GM21381 (cell line): ENCODE results near the gene SHFL.

ENCODE experiments used
- ATAC-seq: cut with Tn5 transposase; IDR thresholded peaks from one replicate; pipeline ENCODE4 v1.9.1; 2021; ENCODE audit warnings: mild to moderate bottlenecking, moderate library complexity; ENCODE audit not compliant: unreplicated experiment

Gene SHFL

GRCh38 chr19:10087296-10088061 is 1.4 kb downstream of the SHFL start:
- no peak for ATAC-seq

- no peak for ATAC-seq
Measured at GRCh38 chr19:10088949-10089554, 2.9 kb downstream of the SHFL start.

GRCh38 chr19:10089801-10090375 is 3.8 kb downstream of the SHFL start:
- no peak for ATAC-seq

DNA sequence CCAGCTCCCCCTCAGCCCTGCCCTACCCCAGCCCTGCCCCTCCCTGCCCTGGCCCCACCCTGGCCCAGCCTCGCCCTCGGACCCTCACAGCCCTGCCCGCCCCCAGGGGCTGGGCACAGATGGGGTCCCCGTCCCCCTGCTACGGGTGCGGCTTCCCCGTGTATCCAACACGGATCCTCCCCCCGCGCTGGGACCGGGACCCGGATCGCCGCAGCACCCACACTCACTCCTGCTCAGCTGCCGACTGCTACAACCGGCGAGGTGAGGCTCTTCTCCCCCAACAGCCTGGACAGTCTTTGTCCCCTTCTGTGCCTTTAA is 5.2 kb downstream of the SHFL start:
- no peak for ATAC-seq

- no peak for ATAC-seq
Measured at GRCh38 chr19:10091895-10092641, 6.0 kb downstream of the SHFL start.

DNA sequence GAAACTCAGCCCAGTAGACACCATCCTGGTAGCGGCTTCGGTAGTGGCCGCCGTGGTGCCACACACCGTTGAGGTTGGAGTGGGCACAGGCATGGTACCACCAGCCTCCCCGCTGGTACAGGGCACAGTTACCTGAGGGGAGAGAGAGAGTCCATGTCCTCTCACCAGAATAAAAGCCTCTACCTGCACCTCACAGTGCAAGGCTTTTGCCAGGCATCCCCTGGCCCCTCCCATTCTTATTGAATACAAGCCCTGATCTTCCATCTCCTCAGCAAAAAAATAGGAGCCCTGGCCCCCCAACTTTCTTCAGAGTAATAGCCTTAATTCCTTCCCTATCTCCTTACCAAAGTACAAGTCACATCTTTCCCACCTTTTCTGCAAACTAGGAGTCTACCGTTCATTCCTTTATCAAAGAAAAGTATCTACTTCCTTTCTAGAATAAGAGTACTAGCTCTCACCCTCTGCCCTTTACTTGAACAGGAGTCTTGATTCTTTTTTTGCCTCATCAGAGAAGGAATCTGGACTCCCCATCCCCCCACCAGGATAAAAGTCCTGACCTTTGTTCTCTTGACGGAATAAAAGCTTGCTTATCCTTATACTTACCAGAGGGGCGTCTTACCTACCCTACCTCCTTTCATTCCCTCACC is 6.7 kb downstream of the SHFL start:
- no peak for ATAC-seq

DNA sequence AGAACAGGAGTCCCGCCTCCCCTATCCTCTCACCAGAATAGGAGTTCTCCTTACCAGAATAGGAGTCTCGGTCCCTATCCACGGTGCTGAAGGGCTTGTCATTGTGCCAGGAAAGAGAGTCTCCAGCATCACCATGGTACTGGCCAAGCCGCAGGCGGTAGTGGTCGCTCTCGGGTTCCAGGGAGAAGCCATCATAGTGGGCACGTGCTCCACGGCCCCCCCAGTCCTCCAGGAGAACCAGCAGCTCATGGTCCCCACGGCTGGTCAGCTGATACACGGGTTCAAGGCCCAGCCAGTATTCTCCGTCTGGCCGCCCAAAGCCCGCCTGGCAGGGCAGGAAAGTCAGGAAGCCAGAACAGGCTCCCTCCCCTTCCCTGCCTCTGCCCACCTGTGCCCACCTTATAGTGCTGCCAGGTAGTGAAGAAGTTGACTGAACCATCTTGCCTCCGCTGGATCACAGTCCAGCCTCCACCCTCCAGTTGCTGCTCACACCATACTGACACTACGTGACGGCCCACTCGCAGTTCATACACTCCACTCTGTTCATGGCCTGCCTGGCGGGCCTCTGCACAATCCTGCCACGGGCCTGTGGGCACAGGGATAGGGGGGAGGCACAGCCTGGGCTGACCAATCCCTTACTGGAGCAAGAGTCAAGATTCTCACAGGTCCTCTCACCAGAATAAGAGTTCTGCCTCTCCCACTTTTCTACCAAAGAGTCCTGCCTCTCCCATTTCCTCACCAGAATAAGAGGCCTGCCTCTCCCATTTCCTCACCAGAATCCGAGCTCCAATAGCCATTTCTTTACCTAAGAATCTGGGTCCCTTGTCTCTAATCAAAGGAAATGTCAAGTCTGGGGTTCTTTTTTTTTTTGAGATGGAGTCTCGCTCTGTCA is 7.4 kb downstream of the SHFL start:
- ATAC-seq, result no peak

DNA sequence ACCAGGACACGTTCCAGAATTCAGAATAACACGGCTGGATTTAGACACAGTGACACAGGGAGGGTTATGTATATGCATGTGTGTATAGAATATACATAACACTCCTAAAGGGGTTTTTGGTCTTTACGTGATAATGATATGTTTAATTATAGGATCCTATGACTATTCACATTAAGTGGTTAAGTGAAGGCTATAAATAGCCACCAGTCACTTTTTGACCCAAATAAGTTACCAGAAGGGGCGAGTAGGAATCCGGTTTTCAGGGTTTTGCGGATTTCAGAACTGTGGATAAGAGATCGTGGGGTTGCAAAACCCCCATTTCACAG is 9.5 kb downstream of the SHFL start:
- ATAC-seq, result no peak

DNA sequence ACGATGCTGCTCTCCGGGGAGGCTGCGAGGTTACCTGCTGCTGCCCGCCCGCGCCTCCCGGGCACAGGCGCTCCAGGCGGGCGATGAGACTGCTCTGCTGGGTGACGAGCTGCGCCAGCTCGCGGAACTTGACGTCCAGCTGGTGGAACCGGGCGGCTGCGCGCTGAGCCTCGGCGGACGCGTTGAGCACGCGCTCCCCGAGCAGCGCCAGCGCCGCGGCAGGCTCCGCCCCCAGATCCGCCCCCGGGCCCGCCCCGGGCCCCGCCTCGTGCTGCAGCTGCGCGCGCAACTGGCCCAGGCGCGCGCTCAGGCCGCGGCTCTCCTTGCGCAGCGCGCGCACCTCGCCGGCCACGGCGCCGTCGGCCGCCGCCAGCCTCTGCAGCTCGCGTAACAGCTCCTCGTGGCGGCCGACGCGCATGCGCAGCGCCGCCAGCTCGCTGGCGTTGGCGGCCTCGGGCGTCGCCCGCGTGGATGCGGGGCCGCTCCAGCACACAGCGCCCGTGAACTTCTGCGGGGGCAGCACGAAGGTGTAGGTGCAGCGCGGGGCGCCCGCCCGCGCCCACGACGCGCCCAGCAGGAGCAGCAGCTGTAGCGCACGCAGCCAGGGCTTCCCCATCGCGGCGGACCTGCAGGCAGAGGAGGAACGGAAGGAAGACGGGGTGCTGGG is 10.0 kb downstream of the SHFL start:
- peak; percentile 78 for ATAC-seq

GRCh38 chr19:10096615-10096963 is 10.5 kb downstream of the SHFL start:
- no peak for ATAC-seq

- no peak for ATAC-seq
Measured at GRCh38 chr19:10100163-10100785, 14.2 kb downstream of the SHFL start.

DNA sequence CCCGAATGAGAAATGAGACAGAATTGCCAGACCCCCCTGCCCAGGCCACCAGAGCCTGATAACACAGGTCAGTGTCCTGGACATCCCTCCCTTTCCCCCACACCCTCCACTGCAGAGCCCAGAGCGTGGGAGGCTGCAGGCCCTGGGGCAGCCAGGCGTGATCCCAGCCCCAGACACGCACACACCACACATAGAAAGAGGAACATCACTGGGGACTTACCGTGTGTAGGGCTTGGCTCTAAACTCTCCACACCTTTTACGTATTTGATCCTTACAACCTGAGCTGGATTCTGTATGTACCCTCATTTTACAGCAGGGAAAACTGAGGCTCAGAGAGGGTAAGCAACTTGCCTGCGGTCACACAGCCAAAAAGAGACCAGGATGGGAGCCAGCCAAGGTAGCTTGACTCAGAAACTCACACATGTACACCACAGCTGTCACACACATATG is 16.7 kb downstream of the SHFL start:
- peak; percentile 28 for ATAC-seq

DNA sequence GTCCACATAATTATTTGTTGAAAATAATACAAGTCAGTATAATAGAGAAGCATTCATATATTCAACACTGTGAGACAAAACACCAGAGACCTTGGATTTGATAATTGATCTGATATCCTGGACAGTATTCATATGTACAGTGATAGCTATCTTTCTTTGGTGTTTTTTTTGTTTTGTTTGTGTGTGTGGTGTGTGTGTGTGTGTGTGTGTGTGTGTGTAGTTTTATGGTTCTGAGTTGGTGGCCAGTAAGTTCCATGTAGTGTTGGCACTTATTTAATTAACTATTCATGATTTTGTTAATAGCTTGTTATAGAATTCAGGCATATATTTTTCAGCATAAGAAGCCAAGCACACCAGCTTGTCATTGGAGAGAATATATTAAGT is 18.0 kb downstream of the SHFL start:
- no peak for ATAC-seq

DNA sequence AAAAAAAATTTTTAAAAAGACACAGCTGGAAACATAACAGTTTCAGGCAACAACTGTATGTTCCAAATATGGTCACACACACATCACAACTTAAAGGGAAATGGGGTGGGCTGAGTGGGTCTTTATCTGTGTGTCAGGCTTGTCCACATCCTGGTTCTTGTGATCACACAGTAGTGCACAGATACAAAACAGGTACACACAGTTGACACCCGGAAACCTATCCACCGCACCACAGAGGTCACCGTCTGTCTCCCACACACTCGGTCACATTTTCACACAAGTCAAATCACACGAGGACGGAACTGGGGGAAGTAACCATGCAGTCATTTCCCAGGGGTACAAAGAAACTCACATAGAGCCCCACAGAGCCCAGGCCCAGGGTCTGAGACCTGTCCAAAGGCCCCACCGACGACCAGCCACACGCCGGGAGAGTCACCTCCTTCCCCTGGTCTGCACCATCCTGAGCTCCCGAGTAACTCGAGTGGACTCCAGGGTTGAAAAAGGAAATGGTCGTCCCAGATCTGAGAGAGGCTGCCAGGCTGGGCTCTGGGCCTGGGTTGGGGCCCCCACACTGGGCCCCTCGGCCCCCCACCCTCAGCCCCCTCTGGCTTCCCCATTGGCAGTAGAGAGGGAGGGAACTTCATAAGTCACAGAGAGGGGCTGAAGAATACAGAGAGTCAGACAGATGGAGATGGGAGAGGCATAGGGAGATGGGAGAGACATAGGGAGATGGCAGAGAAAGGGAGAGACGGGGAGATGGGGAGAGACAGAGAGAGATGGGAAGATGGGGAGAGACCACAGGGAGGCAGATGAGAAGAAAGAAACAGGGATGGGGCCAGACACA is 18.8 kb downstream of the SHFL start:
- peak; percentile 36 for ATAC-seq

DNA sequence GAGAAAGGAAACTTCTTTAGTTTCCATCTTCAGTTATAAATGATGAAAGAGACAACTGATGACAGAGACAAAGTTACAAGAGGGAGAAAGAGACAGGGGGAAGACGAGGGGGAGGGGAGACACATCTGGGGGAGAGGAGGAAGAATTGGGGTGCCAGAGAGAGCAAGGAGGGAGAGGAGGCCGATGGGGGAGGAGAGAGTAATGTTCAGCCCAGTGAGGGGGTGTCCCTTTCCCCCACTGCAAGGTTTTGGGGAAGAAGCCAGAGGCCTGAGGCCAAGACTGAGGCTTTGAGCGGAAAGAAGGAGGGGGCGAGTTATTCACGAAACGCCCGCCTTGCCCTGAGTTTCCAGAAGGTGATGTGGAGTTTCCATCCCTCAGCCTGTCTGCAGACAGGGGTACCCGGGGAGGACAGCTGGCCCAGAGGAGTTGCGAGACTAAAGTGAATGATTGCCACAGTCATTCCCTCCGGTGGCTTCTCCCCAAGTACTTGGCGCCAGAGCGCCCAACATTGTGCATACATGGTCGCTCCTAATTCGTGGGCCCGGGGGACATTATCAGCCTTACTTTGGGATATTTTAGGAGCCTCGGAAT is 19.5 kb downstream of the SHFL start:
- ATAC-seq, result peak; percentile 16

- peak; percentile 44 for ATAC-seq
Measured at GRCh38 chr19:10106100-10106936, 20.2 kb downstream of the SHFL start, which contains the start of gene PPAN. Gene PPAN (plus strand): TSS chr19:10106362. CDS start chr19:10106395, 33 bp downstream.

GRCh38 chr19:10107254-10107653 is 21.1 kb downstream of the SHFL start:
- ATAC-seq, result no peak
